ENCODE data around the gene RACGAP1.

The RACGAP1 gene

DNA sequence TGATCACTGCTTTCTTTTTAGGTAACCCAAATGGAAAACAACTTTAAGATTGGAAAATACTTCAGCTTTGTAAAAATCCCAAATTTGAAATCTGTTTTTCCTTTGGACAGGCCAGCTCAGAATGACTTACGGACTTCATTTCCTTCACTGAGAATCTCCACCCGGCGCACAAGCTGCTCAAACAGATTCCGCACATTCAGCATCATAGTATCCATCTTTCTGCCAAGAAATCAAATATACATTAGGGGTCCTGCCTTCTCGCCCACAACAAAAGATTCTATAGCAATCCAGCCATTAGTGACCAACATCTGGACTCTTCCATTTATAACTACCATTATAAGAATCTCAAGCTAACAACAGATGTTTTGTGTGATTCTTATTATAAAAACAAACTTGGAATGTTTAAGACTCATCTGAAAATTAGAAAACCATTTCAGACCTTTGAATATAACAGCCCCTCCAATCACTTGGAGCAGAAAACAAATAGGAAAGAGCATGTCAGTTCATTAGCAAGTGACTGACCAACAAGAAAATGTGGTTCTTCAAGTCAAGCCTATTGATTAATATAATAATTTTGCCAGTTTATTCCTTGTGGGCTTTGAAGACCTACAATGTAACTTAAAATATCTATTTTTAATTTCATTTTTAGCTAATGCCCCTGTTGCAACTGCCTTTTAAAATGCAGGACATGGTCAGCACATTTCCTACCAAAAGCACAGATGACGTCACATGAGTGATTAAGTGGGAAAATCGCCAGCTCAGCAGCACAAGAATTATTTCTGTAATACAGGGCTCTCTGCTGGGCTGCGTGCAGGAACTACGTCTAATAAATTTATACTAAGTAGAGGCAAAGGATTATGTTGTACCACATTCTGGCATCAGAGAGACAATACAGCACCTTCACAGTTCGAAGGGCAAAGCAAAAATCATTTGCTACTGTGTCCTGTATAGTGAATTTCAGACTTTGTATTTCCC lies 8.5 kb downstream of the RACGAP1 start:
- Histone ChIP-seq H3K4me3 (ENCODE audit: insufficient read length, low read depth) (no peak overlapping the region), H3K27me3 (ENCODE audit: insufficient read depth, insufficient read length) (no peaks in the 10 kb centered on the region), H3K9ac (ENCODE audit: insufficient read length, low read depth) (no peak overlapping the region), H3K9me3 (ENCODE audit: insufficient read depth, low read length) (no peaks in the 10 kb centered on the region), H3K4me1 (ENCODE audit: insufficient read depth, insufficient read length) (no peaks in the 10 kb centered on the region), H3K36me3 (ENCODE audit: insufficient read depth, insufficient read length, low read length) (peaks cover 42% of the 10 kb centered on the region)
- TF ChIP-seq YY1 (IDR thresholded peaks at IDR 0.05; ENCODE audit: insufficient read depth, insufficient read length): no peak
- TF ChIP-seq SUZ12 (IDR thresholded peaks at IDR 0.05; ENCODE audit: extremely low read depth, insufficient read depth, insufficient read length): no peak
- TF ChIP-seq ZNF274 (IDR thresholded peaks at IDR 0.05; ENCODE audit: low read depth, low read length): no peak
- no peak for DNase-seq (ENCODE audit: low read depth, low spot score)

DNA sequence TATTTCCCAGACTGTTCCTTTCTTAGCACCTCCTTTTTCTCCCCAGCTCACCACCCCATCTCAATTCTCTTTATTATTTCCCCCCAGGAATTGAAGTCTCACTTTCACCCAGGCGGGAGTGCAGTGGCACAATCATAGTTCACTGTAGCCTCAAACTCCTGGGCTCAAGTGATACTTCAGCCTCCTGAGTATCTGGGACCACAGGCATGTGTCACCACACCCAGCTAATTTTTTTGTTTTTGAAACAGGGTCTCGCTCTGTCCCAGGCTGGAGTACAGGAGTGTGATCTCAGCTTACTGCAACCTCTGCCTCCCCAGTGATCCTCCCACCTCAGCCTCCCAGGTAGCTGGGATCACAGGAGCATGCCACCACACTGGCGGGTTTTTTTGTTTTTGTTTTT lies 11.0 kb downstream of the RACGAP1 start:
- no peak overlapping the region for H3K4me3 ChIP-seq (ENCODE audit: insufficient read length, low read depth)
- no peaks in the 10 kb centered on the region for H3K27me3 ChIP-seq (ENCODE audit: insufficient read depth, insufficient read length)
- no peak for DNase-seq (ENCODE audit: low read depth, low spot score)
- peaks cover 51% of the 10 kb centered on the region for H3K36me3 ChIP-seq (ENCODE audit: insufficient read depth, insufficient read length, low read length)
- TF ChIP-seq ZNF274 (IDR thresholded peaks at IDR 0.05; ENCODE audit: low read depth, low read length) (no peak), SUZ12 (IDR thresholded peaks at IDR 0.05; ENCODE audit: extremely low read depth, insufficient read depth, insufficient read length) (no peak), YY1 (IDR thresholded peaks at IDR 0.05; ENCODE audit: insufficient read depth, insufficient read length) (no peak)
- H3K9me3 ChIP-seq (ENCODE audit: insufficient read depth, low read length): no peaks in the 10 kb centered on the region
- no peaks in the 10 kb centered on the region for H3K4me1 ChIP-seq (ENCODE audit: insufficient read depth, insufficient read length)
- no peak overlapping the region for H3K9ac ChIP-seq (ENCODE audit: insufficient read length, low read depth)

DNA sequence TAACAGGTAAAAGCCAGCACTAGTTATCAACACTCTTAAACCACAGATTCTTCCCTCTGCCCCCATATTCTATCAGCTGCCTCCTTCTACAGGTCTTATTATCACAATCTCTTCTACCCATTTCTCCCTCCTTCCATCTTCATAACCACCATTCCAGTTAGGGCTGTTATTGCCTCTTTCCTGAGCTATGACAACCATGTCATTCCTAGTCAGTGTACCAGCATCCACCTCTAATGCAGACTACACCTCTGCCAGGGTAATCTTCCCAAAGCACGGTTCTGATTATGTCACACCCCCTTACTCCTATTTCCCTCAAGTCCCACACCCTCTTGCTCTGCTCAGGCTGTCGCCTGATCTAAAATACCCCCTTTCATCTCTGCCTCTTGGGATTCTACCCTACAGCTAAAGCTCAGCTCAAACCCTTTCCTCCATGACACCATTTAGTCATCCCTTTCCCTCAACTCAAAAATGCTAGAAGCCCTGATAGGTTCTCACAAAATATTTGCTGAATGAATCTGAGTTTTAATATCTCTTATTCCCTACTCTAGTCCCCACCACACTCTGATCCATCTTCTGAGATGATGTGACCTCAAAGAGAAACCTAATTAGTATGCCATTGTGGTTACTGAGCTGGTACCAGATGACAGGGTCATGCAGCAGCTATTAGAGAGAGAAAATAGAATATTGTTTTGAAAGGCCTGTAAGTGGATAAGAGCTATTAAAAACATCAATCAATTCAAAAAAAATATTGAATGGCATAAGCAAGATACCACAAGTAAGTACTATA lies 11.7 kb downstream of the RACGAP1 start:
- Histone ChIP-seq H3K27me3 (ENCODE audit: insufficient read depth, insufficient read length) (no peaks in the 10 kb centered on the region), H3K9ac (ENCODE audit: insufficient read length, low read depth) (no peak overlapping the region), H3K4me1 (ENCODE audit: insufficient read depth, insufficient read length) (no peaks in the 10 kb centered on the region), H3K36me3 (ENCODE audit: insufficient read depth, insufficient read length, low read length) (peaks cover 55% of the 10 kb centered on the region), H3K4me3 (ENCODE audit: insufficient read length, low read depth) (no peak overlapping the region), H3K9me3 (ENCODE audit: insufficient read depth, low read length) (no peaks in the 10 kb centered on the region)
- DNase-seq (ENCODE audit: low read depth, low spot score): no peak
- TF ChIP-seq YY1 (IDR thresholded peaks at IDR 0.05; ENCODE audit: insufficient read depth, insufficient read length) (no peak), SUZ12 (IDR thresholded peaks at IDR 0.05; ENCODE audit: extremely low read depth, insufficient read depth, insufficient read length) (no peak), ZNF274 (IDR thresholded peaks at IDR 0.05; ENCODE audit: low read depth, low read length) (no peak)

DNA sequence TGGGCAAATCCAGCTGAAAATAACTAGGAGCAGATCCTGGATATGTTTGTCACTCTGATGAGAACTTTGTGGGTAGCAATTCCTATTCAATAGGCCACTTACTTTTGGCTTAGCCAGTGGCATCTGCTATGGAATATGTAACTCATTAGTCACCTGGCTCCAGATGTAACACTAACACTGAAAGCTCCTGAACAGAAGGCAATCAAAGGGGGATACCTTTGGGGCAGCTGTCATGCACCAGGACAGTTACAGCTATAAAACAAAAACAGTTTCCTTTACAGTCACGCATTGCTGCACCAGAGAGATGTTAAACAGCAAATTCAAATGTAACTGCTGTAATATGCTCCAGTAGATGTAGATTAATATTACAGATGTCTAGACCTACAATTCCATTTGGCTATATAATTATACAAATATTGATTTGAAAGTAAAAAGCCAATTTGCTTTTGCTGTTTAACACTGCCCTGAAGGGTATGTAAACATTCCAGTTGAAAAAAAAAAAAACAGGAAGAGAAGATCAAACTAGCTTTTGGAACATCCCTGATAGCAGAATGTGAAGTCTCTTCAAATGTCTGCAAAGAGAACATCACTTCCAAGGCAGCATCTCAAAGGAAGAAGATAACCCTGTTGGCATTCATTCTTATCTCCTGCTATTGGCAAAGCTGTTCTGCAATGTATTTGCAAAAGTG lies 18.4 kb downstream of the RACGAP1 start:
- H3K9ac ChIP-seq (ENCODE audit: insufficient read length, low read depth): no peak overlapping the region
- no peaks in the 10 kb centered on the region for H3K9me3 ChIP-seq (ENCODE audit: insufficient read depth, low read length)
- no peak for DNase-seq (ENCODE audit: low read depth, low spot score)
- peaks cover 70% of the 10 kb centered on the region for H3K36me3 ChIP-seq (ENCODE audit: insufficient read depth, insufficient read length, low read length)
- no peaks in the 10 kb centered on the region for H3K4me1 ChIP-seq (ENCODE audit: insufficient read depth, insufficient read length)
- H3K27me3 ChIP-seq (ENCODE audit: insufficient read depth, insufficient read length): no peaks in the 10 kb centered on the region
- no peak for TF ChIP-seq SUZ12 (IDR thresholded peaks at IDR 0.05; ENCODE audit: extremely low read depth, insufficient read depth, insufficient read length)
- no peak for TF ChIP-seq ZNF274 (IDR thresholded peaks at IDR 0.05; ENCODE audit: low read depth, low read length)
- TF ChIP-seq YY1 (IDR thresholded peaks at IDR 0.05; ENCODE audit: insufficient read depth, insufficient read length): no peak
- H3K4me3 ChIP-seq (ENCODE audit: insufficient read length, low read depth): no peak overlapping the region

DNA sequence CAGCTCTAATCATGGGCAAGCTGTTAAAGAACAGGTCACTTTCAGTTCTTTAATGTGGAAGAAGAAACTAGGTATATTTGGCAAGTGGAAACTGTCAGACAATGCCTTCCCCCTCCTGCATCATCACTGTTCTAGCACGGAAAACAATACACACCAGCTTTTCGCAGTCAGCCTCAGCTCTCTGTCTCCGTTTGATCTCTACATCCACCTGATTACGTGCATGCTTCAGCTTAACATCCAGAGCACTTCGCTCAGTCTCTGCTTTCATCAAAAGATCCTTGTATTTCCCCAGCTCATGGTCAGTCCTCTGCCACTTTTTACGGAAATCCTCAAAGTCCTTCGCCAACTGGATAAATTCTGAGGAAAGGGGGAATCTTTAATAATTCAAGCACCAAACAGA lies 19.0 kb downstream of the RACGAP1 start:
- Histone ChIP-seq H3K4me1 (ENCODE audit: insufficient read depth, insufficient read length) (no peaks in the 10 kb centered on the region), H3K9me3 (ENCODE audit: insufficient read depth, low read length) (no peaks in the 10 kb centered on the region), H3K27me3 (ENCODE audit: insufficient read depth, insufficient read length) (no peaks in the 10 kb centered on the region), H3K9ac (ENCODE audit: insufficient read length, low read depth) (no peak overlapping the region), H3K4me3 (ENCODE audit: insufficient read length, low read depth) (no peak overlapping the region), H3K36me3 (ENCODE audit: insufficient read depth, insufficient read length, low read length) (peaks cover 75% of the 10 kb centered on the region)
- no peak for TF ChIP-seq YY1 (IDR thresholded peaks at IDR 0.05; ENCODE audit: insufficient read depth, insufficient read length)
- no peak for TF ChIP-seq ZNF274 (IDR thresholded peaks at IDR 0.05; ENCODE audit: low read depth, low read length)
- TF ChIP-seq SUZ12 (IDR thresholded peaks at IDR 0.05; ENCODE audit: extremely low read depth, insufficient read depth, insufficient read length): no peak
- DNase-seq (ENCODE audit: low read depth, low spot score): no peak

DNA sequence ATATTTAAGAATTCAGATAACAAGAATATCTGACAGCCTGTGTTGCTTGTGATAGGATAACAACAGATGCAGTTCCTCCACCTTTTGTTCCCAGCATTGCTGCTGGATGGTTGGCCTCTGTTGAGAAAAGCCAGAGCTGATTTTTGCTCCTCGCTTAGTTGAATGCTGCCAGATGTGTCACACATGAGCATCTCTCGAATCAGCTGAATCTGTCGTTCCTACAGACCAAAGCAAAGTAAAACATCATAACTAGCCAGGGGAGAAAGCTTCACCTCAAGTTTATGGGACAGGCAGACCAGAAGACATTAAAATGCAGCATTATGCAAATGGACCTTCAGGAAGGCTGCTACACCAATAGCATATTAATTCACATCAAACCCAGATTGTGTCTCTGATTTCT lies 20.1 kb downstream of the RACGAP1 start:
- TF ChIP-seq YY1 (IDR thresholded peaks at IDR 0.05; ENCODE audit: insufficient read depth, insufficient read length) (no peak), ZNF274 (IDR thresholded peaks at IDR 0.05; ENCODE audit: low read depth, low read length) (no peak), SUZ12 (IDR thresholded peaks at IDR 0.05; ENCODE audit: extremely low read depth, insufficient read depth, insufficient read length) (no peak)
- DNase-seq (ENCODE audit: low read depth, low spot score): no peak
- H3K9me3 ChIP-seq (ENCODE audit: insufficient read depth, low read length): no peaks in the 10 kb centered on the region
- no peaks in the 10 kb centered on the region for H3K4me1 ChIP-seq (ENCODE audit: insufficient read depth, insufficient read length)
- H3K4me3 ChIP-seq (ENCODE audit: insufficient read length, low read depth): no peak overlapping the region
- no peak overlapping the region for H3K9ac ChIP-seq (ENCODE audit: insufficient read length, low read depth)
- H3K36me3 ChIP-seq (ENCODE audit: insufficient read depth, insufficient read length, low read length): peaks cover 76% of the 10 kb centered on the region
- H3K27me3 ChIP-seq (ENCODE audit: insufficient read depth, insufficient read length): no peaks in the 10 kb centered on the region

All from NT2/D1 (cell line).